ENCODE data around the gene FCGR1A.
"Not testable (repeated sequence)": the region's sequence is repeated elsewhere in the genome, so short reads cannot be mapped to it uniquely, and the experiment has no call there.

DNA sequence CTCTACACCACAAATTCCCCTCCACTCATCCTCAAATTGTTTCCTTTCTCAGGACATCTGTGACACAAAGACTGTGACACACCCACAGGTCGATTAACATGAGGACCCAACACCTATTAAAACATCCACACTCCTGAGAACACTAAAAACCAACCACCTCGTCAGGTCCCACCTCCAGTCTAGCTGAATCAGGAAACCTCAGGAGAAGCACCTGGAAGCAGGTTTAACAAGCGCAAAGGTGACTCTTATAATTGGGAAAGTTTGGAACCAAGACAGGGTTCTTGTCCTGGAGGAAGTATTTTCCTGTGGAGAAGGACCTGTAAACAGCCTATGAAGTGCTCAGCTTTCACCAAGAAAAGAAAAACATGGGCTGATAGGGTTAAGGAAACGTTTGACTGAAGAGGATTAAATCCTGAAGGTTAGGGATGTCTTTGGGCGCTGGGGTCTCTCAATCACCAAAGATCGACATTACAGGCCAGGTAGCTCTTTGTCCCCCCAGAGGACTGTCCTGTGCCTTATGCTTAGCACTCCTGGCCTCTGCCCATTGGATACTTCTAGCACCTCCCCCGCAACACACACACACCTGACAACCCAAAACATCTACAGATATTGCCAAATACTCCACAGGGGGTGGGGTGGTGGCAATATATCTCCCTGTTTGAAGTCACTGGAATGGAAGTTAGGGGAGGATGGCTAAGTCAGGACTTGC, 28.4 kb downstream of the FCGR1A start:
- not testable (repeated sequence) for TF ChIP-seq POLR2A, POLR2AphosphoS5, EP300 (IDR thresholded peaks at IDR 0.05)
- TF ChIP-seq, protein P1, sequence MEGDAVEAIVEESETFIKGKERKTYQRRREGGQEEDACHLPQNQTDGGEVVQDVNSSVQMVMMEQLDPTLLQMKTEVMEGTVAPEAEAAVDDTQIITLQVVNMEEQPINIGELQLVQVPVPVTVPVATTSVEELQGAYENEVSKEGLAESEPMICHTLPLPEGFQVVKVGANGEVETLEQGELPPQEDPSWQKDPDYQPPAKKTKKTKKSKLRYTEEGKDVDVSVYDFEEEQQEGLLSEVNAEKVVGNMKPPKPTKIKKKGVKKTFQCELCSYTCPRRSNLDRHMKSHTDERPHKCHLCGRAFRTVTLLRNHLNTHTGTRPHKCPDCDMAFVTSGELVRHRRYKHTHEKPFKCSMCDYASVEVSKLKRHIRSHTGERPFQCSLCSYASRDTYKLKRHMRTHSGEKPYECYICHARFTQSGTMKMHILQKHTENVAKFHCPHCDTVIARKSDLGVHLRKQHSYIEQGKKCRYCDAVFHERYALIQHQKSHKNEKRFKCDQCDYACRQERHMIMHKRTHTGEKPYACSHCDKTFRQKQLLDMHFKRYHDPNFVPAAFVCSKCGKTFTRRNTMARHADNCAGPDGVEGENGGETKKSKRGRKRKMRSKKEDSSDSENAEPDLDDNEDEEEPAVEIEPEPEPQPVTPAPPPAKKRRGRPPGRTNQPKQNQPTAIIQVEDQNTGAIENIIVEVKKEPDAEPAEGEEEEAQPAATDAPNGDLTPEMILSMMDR (IDR thresholded peaks at IDR 0.05): not testable (repeated sequence)

Data from stomach (tissue), 4 donors.